ENCODE measurements around the gene ROBO4.

The ROBO4 gene

GRCh38 chr11:124838805-124839127, 58.9 kb downstream of the ROBO4 start:
- no peak for TF ChIP-seq CTCF (conservative IDR thresholded peaks at IDR 0.05; ENCODE audit: low read depth)
- POLR2A ChIA-PET (ENCODE audit: low non-redundant PET) = no interaction called here

DNA sequence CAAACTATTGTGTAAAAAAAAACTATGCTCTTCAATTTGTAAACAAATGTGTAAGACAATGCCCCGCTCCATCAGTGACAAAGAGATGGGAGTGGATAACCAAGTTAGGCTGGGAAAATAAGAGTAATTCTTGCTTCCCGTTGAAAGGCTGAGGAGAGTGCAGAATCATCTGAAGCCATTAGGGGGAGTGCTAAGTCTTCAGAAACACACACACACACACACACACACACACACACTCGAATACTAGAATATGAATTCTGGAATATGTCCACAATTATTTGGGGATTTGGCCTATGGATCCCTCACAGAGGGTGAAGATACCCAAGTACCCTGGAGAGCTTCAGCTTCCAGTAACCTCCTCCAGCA, 60.2 kb downstream of the ROBO4 start:
- POLR2A ChIA-PET (ENCODE audit: low non-redundant PET) = no interaction called here
- CTCF ChIA-PET = interaction anchor here (0.6 to 3.1 kb wide), 10 partner anchors 38 to 1184 kb away, joined by 3 to 14 read pairs (median 3); partner anchors contain the start of gene CCDC15
- H3K27ac ChIP-seq = no peak overlapping the region
- peak; percentile 73 for DNase-seq (ENCODE audit: low spot score)
- peak; percentile 58 for TF ChIP-seq CTCF (conservative IDR thresholded peaks at IDR 0.05; ENCODE audit: low read depth)

More at GRCh38 chr11:124838805-124839127, 58.9 kb downstream of the ROBO4 start:
- DNase-seq (ENCODE audit: low spot score) = no peak
- CTCF ChIA-PET = interaction anchor here (0.7 to 3.1 kb wide), 3 partner anchors 37 to 1873 kb away, joined by 3 to 14 read pairs (median 3); no protein-coding TSS in a partner anchor
- H3K27ac ChIP-seq = no peak overlapping the region

DNA sequence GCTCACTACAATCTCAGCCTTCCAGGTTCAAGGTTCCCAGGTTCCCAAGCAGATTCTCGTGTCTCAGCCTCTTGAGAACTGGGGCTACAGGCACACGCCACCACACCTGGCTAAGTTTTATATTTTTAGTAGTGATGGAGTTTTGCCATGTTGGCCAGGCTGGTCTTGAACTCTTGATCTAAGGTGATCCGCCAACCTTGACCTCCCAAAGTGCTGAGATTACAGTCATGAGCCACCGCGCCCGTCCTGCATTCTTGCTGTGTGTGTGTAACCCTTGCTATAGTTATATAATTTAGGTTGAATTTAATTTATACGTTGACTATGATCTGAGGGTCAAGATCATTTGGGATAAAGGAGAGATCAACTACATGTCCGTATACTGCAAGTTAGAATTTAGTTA, 61.7 kb downstream of the ROBO4 start:
- ChIA-PET CTCF (interaction anchor here (0.6 to 3.1 kb wide), 5 partner anchors 21 to 191 kb away, joined by 3 to 14 read pairs (median 4); no protein-coding TSS in a partner anchor), POLR2A (ENCODE audit: low non-redundant PET) (no interaction called here)
- DNase-seq (ENCODE audit: low spot score) = no peak
- TF ChIP-seq CTCF (conservative IDR thresholded peaks at IDR 0.05; ENCODE audit: low read depth) = no peak
- no peak overlapping the region for H3K27ac ChIP-seq

DNA sequence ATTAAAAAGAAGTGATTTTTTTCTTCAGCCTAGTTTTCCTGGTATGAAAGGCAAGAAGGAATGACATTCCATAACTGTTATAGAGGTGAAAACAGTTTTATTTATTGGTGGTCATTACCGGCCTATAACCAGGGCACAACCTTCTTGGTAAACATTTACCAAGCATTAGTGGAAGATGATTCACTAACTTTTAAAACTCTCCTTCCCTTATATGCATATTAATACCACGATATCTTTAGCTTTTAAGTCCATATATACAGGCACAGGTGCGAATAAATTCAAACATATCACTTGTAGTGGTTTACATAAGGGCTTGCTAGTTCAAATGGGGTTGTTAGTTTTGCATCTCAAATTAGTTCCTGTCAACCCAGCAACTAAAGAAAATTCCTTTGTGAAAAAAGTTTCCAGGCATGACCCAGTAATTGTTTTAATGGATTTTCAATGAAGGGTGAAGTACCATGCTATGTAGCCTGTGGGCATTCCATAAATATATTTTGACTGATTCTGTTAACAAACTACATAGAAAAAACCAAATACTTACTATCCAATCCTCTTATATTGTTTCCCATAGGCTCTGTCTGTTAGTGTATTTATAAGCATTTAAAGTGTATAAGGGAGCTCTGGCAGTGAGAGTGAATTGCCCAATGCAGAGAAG, 63.0 kb downstream of the ROBO4 start:
- no peak overlapping the region for H3K27ac ChIP-seq
- CTCF ChIA-PET = interaction anchor here (0.6 to 0.9 kb wide), 2 partner anchors 166 to 335 kb away, joined by 3 to 4 read pairs; no protein-coding TSS in a partner anchor
- POLR2A ChIA-PET (ENCODE audit: low non-redundant PET) = no interaction called here
- DNase-seq (ENCODE audit: low spot score) = no peak
- TF ChIP-seq CTCF (conservative IDR thresholded peaks at IDR 0.05; ENCODE audit: low read depth) = no peak
